NCI-H2029 (cell line): ENCODE results near the gene AMPD3.

Experiments used
- DNase-seq: peaks from one replicate; lab custom pipeline; 2025; lab: John Stamatoyannopoulos, UW

Gene AMPD3

GRCh38 chr11:10488934-10489691 lies 34.0 kb downstream of the AMPD3 start:
- DNase-seq = no peak

GRCh38 chr11:10490032-10490397 lies 35.0 kb downstream of the AMPD3 start:
- no peak for DNase-seq

- no peak for DNase-seq
Observed at GRCh38 chr11:10490398-10491241, 35.6 kb downstream of the AMPD3 start.

GRCh38 chr11:10492084-10492483 lies 37.0 kb downstream of the AMPD3 start:
- DNase-seq = no peak

- DNase-seq = no peak
Observed at GRCh38 chr11:10493041-10493663, 38.1 kb downstream of the AMPD3 start.

- no peak for DNase-seq
Observed at GRCh38 chr11:10494636-10495463, 39.8 kb downstream of the AMPD3 start.

- DNase-seq = no peak
Observed at GRCh38 chr11:10495464-10495786, 40.4 kb downstream of the AMPD3 start.

- no peak for DNase-seq
Observed at GRCh38 chr11:10496296-10496936, 41.4 kb downstream of the AMPD3 start.

GRCh38 chr11:10497371-10498021 lies 42.4 kb downstream of the AMPD3 start:
- DNase-seq = no peak

GRCh38 chr11:10498022-10498400 lies 42.9 kb downstream of the AMPD3 start:
- no peak for DNase-seq

GRCh38 chr11:10498426-10499250 lies 43.6 kb downstream of the AMPD3 start:
- no peak for DNase-seq

GRCh38 chr11:10499452-10499851 lies 44.4 kb downstream of the AMPD3 start:
- DNase-seq = no peak

- no peak for DNase-seq
Observed at GRCh38 chr11:10499874-10500601, 45.0 kb downstream of the AMPD3 start.

- no peak for DNase-seq
Observed at GRCh38 chr11:10500757-10501684, 46.0 kb downstream of the AMPD3 start.

- no peak for DNase-seq
Observed at GRCh38 chr11:10502065-10502680, 47.1 kb downstream of the AMPD3 start.

GRCh38 chr11:10502770-10503169 lies 47.7 kb downstream of the AMPD3 start:
- DNase-seq = no peak

GRCh38 chr11:10503221-10503620 lies 48.2 kb downstream of the AMPD3 start:
- DNase-seq = no peak
